Subcutaneous adipose tissue (tissue), 4 donors: ENCODE data around the gene C6orf163. TPM values are rescaled to one million over a fixed set of nuclear protein-coding genes. Genes with fewer than 3 reads are reported as not detected.

Experiments
- CTCF ChIP-seq: fragments of 450-650 bp; IDR thresholded peaks from one replicate; pipeline ENCODE4 v1.5.1; 2016; ENCODE audit warnings: low read depth, mild to moderate bottlenecking, control low read depth, antibody characterized with exemption, moderate library complexity
- total RNA-seq, 4 donors: library from RNA; depleted of rRNA; stranded (reverse); fragments of >200 nt; gene quantifications; one replicate each; pipeline ENCODE4 v1.1.0, GENCODE V29; 2016

Gene C6orf163
- total RNA-seq, 4 donors from 2014 or later, result 3.7 to 10.4 (median 4.6) TPM

DNA sequence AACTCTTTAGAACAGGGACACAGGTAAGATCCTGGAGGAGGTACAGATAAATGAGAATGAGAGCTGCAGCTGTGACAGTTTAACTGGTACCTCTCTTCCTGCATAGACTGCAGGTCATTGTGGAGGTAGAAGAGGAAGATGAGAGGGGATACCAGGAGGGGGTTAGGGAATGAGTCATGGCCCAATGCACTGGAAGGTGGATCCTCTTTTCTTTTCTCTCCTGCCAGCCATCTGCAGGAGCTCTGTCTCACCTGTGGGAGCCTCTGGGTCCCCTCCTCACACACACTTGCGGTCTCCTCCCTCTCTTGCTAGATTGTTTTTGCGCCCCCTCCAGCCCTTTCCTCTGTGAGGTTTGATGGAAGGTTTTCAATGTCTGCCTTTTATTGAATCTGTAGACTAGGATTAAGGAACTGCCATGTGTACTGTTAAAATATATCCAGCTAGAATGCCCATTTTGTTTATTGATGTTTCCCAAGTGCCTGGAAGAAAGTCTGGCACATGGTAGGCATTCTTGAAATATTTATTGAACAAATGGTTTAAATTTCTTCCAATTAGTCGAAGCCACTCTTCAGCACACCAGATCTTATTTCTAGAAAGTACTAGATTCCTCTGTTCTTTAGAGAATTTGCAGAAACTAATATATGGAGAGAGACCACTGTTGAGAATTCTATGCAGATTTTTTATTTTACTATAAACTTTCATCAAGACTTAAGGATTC lies 13.0 kb downstream of the C6orf163 start:
- no peak for TF ChIP-seq CTCF

- no peak for TF ChIP-seq CTCF
Observed at GRCh38 chr6:87364602-87365252, 20.1 kb downstream of the C6orf163 start.

DNA sequence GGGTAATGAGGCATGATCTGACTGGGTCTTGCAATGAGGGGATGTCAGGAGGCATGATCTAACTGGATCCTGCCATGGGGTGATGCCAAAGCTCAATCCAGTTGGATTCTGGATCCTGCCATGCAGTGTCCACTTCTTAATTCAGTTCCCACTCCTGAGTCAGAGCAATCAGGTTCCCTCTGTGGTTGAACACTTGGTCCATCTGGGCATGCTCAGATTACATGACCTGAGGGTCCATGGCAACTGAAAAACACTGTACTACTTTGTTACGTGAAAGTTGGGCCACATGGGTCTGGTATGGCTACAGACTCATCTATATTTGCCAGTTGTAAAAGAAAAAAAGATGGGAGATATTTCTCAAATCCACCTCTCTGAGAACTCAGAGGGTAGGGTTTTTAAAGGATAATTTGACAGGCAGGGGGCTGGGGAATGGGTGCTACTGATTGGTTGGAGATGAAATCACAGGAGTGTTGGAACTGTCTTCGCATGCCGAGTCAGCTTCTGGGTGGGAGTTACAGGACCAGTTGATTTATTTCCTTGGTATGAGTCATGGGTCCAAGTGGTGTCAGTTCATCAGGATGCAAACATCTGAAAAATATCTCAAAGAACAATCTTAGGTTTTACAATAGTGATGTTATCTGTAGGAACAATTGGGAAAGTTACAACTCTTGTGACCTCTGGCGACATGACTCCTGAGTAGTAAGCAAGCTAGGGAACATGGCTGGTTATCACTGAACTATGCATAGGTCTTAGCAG lies 21.6 kb downstream of the C6orf163 start:
- no peak for TF ChIP-seq CTCF

GRCh38 chr6:87366899-87367298 lies 22.3 kb downstream of the C6orf163 start:
- no peak for TF ChIP-seq CTCF

DNA sequence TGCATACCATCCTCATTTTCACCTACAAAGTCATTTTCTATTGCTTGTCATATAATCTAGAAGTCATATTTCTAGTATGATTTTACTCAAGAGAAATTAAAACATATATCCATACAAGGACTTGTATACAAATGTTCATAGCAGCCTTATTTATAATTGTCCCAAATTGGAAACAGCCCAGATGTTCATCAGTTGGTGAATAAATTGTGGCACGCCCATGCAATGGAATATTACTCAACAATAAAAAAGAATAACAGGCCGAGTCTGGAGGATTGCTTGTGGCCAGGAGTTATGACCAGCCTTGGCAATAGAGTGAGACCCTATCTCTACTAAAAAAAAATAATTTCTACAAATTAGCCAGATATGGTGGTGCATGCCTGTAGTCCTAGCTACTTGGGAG lies 28.8 kb downstream of the C6orf163 start:
- TF ChIP-seq CTCF, result no peak

DNA sequence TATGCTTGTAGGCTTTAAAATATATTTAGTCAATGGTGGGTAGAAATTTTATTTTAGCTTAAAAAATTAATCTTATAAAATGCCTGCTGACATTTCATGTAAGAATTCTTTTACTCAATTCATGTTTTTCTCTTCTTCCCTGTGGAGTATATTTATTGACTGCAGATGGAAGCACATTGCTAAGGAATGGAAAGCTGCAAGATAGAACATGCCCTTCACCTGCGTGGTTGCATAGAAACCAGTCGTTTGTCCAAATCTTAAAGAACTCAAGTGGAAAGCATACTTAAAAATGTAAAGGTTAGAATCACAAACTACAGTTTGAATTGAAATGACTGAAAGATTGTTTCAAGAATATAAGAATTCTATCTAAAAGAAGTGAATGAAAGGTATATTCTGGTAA lies 30.7 kb downstream of the C6orf163 start:
- no peak for TF ChIP-seq CTCF

- no peak for TF ChIP-seq CTCF
Observed at GRCh38 chr6:87376643-87377042, 32.0 kb downstream of the C6orf163 start.
